GM19239 (cell line): Measurements from ENCODE around the gene MIER3.
"Not testable (repeated sequence)": the region's sequence is repeated elsewhere in the genome, so short reads cannot be mapped to it uniquely, and the experiment has no call there.

Source experiments
- DNase-seq: peaks from one replicate; pipeline ENCODE4 v3.0.0; 2011; ENCODE audit warnings: low spot score; ENCODE audit not compliant: insufficient read length
- FAIRE-seq: peaks from 2 replicates; lab custom pipeline; 2011; peaks lifted over from hg19 to GRCh38; lab: Jason Lieb, UNC

Gene MIER3

DNA sequence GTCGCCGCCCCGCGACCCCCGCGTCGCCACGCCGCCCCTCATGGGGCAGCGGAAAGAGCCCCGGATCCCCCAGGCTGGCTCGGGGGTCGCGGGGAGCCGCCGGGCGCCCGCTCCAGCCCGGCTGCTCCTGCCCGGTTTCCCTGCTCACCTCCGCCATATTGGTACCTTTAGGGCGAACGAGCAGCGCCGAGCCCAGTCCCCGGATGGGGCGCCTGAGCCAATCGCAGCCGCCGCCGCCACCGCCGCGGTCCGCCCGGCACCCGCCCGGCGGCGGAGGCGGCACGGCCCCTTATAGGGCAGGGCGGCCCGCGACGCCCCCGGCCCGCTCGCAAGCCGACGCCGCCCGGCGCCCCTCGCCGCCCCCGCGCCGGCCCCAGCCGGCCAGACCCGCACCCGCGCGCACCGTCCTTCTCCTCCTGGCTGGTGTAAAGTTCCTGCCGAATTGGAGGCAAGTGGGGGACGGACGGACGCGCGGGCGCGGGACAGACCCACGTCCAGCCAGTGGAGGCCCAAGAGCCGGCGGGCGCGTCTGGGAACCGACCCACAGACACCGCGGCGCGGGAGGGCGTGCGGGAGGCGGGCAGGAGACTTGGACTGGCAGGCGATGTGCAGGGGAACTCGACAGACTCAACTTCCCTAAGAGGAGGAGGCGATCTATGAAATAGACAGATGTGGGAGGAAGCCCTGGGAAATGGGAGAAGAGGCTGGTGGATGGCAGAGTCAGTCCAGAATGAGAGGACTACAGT lies at the start of gene MIER3:
MIER3 (minus strand) TSS at position 178 of the 746 bp plus-strand sequence; CDS start at position 157, 21 bp downstream.
- FAIRE-seq: peak; percentile 4
- DNase-seq: peak; percentile 98

GRCh38 chr5:56995596-56995995 lies 43.7 kb upstream of the MIER3 start:
- no peak for DNase-seq
- no peak for FAIRE-seq

DNA sequence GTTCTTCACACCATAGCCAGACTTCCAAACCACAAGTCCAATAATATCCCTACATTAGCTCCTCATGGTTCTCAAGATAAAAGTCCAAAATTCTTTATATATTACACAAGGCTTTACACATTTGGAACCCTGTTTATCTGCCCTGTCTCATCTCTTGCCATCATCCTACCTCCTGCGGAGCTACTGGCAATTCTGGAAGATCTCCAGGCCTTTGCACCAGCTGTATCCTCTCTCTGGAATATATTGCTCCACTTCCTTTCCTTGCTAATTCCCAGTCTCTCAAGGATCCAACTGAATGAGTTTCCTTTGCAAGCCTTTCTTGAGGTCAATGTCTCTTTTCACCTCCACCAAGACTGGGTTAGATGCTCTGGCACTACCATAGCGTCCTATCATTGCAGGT lies 41.3 kb upstream of the MIER3 start:
- DNase-seq: no peak
- FAIRE-seq: no peak

DNA sequence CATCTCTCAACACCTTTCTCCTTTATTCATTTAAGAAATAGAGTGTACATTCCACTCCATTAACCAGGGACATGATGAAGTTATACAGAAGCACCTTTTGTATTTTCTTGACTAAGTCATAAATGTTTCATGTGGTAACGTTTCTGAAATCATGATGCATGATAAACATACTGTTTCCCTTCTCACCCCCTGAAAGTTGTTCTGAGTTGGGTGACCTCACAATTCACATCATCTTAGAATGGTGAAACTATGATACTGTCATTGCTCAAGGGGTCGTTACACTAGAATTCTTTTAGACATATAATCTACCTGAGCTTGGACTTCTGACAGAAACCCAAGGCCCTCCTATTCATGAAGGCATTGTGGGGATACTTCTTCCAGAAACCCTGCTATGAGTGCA lies 37.8 kb upstream of the MIER3 start:
- no peak for FAIRE-seq

GRCh38 chr5:56988490-56988889 lies 36.6 kb upstream of the MIER3 start:
- FAIRE-seq: no peak

More for the DNA sequence above, 37.8 kb upstream of the MIER3 start:
- DNase-seq: no peak

DNA sequence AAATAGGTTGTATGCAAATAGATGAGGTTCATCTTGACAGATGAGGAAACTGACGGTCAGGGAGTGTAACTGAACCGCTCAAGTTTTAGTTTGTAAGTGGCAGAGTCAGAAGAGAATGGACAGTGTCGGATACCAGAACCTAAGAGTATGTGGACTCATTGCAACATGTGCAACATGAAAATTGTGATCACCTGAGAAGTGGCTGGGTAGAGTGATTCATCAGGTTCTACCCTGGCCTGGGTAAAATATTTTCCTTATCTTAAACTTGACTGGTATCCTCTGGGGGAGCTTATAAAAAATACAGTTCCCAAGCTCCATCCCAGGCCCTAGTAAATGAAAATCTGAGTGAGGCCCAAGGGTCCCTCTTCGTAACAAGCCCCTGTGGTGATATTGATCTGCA lies 35.2 kb upstream of the MIER3 start:
- DNase-seq: no peak
- FAIRE-seq: no peak

More at GRCh38 chr5:56988490-56988889, 36.6 kb upstream of the MIER3 start:
- DNase-seq: no peak

GRCh38 chr5:56986626-56986947 lies 34.7 kb upstream of the MIER3 start:
- no peak for FAIRE-seq
- no peak for DNase-seq

DNA sequence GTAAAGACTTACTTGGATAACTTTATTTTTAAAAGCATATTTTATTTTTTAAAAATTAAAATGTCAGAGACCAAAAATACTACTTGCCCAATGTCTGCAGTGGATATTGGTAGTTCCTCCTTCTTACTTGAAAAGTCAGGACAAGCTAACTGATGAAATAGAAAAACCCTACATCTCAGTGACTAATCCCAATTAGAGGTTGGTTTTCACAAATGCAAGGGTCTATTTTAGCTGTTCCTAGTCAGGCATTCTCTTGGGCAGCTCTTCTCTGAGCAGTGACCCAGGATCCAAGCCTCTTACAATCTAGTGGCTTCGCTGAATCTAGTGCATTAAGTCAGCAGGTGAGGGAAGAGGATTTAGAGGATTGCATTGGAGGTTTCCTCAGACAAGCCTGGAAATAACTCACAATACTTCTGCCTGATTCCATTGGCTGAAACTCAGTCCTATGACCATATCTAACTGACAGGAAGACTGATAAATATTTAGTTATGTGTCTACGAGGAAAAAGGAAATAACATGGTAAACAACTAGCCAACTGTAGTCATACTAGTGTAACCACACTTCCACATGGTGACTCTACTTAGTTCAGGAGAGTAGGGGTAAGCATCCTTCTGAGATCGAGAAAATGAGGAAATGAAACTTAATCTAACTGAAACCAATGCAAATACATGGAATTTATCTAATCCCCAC lies 34.2 kb upstream of the MIER3 start:
- DNase-seq (no peak), FAIRE-seq (peak; percentile 74)

- FAIRE-seq: peak; percentile 80
- no peak for DNase-seq
Observed at GRCh38 chr5:56984445-56984844, 32.5 kb upstream of the MIER3 start.

DNA sequence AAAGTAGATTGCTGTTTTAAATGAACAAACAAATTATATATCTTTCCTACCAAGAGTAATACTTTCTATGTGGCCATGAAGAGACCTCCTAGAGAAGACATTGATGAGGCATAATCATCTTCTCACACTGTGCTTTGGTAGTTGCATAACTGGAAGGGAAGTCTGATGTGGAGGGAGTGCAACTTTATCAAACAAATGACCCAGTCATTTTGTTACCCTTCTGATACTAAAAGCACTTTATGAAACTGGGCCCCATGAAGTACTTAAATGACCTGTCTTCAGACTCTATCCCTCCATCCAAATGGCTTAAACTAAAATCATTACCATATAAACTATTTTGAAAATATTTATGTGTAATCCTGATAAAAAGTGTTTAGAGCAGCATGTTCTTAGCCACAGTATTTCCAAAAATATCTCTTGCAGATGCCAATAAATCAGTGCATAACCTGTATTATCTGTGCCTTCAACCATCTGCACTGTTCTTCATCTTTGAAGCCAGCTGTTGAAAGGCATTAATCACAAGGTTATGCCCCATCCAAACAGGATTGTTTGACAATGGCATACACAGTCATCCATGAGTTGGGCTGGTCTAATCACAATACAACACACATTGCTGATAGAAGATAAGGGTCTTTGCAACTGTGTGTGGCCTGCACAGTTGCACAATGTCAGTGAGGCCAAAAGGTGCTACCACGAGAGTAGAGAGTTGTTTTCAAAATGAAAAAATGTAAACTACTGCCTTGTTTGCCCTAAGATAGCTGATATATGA lies 31.9 kb upstream of the MIER3 start:
- FAIRE-seq: peak; percentile 71
- DNase-seq: no peak

- DNase-seq: no peak
- no peak for FAIRE-seq
Observed at GRCh38 chr5:56981548-56982315, 29.8 kb upstream of the MIER3 start.

DNA sequence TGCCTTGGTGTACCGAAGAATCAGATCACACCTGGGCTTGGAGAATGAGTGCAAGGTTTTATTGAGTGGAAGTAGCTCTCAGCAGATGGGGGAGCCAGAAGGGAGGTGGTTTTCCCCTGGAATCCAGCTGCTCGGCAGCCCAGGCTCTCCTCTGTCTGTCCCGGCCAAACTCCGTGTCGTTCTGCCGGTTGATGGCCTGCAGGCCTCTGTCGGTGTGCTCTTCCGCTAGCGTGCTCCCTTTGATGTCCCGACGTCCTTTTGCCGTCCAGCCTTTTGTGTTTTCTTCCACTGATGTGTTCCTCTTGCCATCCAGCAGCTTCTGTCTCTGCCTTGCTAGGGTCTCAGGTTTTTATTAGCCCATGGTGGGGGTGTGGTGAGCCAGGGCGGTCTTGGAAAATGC lies 28.0 kb upstream of the MIER3 start:
- no peak for FAIRE-seq
- no peak for DNase-seq

- not testable (repeated sequence) for FAIRE-seq, DNase-seq
Observed at GRCh38 chr5:56979526-56979925, 27.6 kb upstream of the MIER3 start.

- DNase-seq (no peak), FAIRE-seq (no peak)
Observed at GRCh38 chr5:56977822-56978221, 25.9 kb upstream of the MIER3 start.

- FAIRE-seq: no peak
- DNase-seq: no peak
Observed at GRCh38 chr5:56977021-56977420, 25.1 kb upstream of the MIER3 start.

DNA sequence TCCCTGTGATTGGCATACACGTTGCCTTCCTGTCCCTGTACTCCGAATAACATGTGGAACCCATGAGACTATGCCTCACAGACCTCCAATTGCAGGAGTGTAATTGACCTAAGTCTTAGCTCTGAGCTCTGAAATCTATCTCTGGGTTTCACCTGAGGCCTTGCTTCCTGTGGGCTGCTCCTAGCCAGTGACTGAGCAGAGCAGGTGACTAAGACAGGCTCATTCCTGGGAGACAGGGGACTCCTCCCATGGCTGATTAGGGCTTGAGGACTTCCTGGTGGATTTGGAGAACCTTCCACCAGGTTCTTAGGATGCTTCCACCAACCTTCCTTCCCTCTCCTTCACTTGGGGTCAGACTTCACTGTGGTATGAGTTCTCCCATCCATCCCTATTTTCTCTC lies 22.3 kb upstream of the MIER3 start:
- FAIRE-seq (no peak), DNase-seq (no peak)

- DNase-seq: no peak
Observed at GRCh38 chr5:56973473-56973872, 21.6 kb upstream of the MIER3 start.

GRCh38 chr5:56971275-56971674 lies 19.4 kb upstream of the MIER3 start:
- no peak for DNase-seq
- FAIRE-seq: no peak

More at GRCh38 chr5:56973473-56973872, 21.6 kb upstream of the MIER3 start:
- FAIRE-seq: no peak

- FAIRE-seq (no peak), DNase-seq (no peak)
Observed at GRCh38 chr5:56964173-56964572, 12.2 kb upstream of the MIER3 start.

- DNase-seq (no peak), FAIRE-seq (no peak)
Observed at GRCh38 chr5:56963246-56963645, 11.3 kb upstream of the MIER3 start.
